ENCODE results near the gene CTDSPL. TPM values are rescaled to one million over a fixed set of nuclear protein-coding genes. Genes with fewer than 3 reads are reported as not detected.

CTDSPL gene
- total and polyA plus RNA-seq, 2 of the 8 experiments (the other 6 are each of a cell fraction or from before 2014, with no cell fraction given): 20.3 to 42.2 TPM

DNA sequence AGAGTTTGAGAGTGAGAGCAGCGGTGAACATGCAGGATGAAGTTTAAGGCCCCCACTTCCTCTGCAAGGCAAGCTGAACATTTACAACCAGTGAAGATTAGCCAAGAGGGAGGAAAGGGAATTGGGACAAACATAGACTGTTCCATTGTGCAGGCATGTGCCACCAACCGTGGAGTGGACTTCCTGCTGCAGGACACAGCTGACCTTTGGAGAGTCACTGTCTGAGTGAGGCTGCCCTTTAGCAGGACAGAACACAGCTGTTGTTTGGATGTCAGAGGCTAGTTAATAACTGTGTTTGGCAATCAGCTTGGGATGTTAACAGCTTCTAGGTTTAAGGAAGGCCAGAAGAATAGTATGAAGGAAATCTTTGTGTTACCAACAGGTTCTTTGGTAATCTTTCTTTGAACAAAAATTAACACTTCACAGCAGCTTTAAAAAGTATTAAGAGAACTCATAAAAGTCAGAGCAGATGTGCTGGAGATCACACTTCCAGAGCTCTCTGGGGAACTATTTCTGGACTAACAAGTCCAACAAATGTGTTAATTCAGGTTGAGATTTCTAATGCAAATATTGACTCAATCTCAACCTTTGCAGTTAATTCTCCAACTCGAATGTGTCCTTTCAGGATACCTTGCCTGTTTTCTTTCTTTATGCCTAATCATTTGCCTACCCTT is 31.4 kb downstream of the CTDSPL start (continued):
- TF ChIP-seq, protein P1, sequence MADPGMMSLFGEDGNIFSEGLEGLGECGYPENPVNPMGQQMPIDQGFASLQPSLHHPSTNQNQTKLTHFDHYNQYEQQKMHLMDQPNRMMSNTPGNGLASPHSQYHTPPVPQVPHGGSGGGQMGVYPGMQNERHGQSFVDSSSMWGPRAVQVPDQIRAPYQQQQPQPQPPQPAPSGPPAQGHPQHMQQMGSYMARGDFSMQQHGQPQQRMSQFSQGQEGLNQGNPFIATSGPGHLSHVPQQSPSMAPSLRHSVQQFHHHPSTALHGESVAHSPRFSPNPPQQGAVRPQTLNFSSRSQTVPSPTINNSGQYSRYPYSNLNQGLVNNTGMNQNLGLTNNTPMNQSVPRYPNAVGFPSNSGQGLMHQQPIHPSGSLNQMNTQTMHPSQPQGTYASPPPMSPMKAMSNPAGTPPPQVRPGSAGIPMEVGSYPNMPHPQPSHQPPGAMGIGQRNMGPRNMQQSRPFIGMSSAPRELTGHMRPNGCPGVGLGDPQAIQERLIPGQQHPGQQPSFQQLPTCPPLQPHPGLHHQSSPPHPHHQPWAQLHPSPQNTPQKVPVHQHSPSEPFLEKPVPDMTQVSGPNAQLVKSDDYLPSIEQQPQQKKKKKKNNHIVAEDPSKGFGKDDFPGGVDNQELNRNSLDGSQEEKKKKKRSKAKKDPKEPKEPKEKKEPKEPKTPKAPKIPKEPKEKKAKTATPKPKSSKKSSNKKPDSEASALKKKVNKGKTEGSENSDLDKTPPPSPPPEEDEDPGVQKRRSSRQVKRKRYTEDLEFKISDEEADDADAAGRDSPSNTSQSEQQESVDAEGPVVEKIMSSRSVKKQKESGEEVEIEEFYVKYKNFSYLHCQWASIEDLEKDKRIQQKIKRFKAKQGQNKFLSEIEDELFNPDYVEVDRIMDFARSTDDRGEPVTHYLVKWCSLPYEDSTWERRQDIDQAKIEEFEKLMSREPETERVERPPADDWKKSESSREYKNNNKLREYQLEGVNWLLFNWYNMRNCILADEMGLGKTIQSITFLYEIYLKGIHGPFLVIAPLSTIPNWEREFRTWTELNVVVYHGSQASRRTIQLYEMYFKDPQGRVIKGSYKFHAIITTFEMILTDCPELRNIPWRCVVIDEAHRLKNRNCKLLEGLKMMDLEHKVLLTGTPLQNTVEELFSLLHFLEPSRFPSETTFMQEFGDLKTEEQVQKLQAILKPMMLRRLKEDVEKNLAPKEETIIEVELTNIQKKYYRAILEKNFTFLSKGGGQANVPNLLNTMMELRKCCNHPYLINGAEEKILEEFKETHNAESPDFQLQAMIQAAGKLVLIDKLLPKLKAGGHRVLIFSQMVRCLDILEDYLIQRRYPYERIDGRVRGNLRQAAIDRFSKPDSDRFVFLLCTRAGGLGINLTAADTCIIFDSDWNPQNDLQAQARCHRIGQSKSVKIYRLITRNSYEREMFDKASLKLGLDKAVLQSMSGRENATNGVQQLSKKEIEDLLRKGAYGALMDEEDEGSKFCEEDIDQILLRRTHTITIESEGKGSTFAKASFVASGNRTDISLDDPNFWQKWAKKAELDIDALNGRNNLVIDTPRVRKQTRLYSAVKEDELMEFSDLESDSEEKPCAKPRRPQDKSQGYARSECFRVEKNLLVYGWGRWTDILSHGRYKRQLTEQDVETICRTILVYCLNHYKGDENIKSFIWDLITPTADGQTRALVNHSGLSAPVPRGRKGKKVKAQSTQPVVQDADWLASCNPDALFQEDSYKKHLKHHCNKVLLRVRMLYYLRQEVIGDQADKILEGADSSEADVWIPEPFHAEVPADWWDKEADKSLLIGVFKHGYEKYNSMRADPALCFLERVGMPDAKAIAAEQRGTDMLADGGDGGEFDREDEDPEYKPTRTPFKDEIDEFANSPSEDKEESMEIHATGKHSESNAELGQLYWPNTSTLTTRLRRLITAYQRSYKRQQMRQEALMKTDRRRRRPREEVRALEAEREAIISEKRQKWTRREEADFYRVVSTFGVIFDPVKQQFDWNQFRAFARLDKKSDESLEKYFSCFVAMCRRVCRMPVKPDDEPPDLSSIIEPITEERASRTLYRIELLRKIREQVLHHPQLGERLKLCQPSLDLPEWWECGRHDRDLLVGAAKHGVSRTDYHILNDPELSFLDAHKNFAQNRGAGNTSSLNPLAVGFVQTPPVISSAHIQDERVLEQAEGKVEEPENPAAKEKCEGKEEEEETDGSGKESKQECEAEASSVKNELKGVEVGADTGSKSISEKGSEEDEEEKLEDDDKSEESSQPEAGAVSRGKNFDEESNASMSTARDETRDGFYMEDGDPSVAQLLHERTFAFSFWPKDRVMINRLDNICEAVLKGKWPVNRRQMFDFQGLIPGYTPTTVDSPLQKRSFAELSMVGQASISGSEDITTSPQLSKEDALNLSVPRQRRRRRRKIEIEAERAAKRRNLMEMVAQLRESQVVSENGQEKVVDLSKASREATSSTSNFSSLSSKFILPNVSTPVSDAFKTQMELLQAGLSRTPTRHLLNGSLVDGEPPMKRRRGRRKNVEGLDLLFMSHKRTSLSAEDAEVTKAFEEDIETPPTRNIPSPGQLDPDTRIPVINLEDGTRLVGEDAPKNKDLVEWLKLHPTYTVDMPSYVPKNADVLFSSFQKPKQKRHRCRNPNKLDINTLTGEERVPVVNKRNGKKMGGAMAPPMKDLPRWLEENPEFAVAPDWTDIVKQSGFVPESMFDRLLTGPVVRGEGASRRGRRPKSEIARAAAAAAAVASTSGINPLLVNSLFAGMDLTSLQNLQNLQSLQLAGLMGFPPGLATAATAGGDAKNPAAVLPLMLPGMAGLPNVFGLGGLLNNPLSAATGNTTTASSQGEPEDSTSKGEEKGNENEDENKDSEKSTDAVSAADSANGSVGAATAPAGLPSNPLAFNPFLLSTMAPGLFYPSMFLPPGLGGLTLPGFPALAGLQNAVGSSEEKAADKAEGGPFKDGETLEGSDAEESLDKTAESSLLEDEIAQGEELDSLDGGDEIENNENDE (IDR thresholded peaks at IDR 0.05; ENCODE audit: insufficient replicate concordance, low read length): no peak
- no peak for TF ChIP-seq SUZ12 (IDR thresholded peaks at IDR 0.05; ENCODE audit: low read length)
- no peak for TF ChIP-seq RBBP5 (IDR thresholded peaks at IDR 0.05; ENCODE audit: borderline replicate concordance, low read depth, low read length)
- TF ChIP-seq, protein P2, sequence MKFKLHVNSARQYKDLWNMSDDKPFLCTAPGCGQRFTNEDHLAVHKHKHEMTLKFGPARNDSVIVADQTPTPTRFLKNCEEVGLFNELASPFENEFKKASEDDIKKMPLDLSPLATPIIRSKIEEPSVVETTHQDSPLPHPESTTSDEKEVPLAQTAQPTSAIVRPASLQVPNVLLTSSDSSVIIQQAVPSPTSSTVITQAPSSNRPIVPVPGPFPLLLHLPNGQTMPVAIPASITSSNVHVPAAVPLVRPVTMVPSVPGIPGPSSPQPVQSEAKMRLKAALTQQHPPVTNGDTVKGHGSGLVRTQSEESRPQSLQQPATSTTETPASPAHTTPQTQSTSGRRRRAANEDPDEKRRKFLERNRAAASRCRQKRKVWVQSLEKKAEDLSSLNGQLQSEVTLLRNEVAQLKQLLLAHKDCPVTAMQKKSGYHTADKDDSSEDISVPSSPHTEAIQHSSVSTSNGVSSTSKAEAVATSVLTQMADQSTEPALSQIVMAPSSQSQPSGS (IDR thresholded peaks at IDR 0.05; ENCODE audit: low read length): no peak
